ENCODE data around the gene KLHL9.

DNA sequence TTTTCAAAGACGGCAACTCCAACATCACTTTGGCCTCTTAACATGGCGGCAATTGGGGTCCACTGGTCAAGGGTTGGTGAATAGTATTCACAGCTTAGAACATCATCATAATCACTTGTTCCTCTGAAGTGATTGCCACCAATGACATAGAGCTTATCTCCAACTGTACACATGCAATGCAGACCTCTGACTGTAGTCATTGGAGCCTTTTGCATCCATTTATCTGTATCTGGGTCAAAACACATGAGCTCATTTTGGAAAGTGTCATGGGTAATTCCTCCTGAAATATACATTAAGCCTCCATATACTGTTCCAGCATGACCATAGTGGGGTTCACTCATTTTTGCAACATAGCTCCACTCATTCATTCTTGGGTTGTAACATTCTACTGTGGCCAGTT lies 2.0 kb downstream of the KLHL9 start:
- TF ChIP-seq HNRNPL (IDR thresholded peaks at IDR 0.05; ENCODE audit: low read depth, low read length) = no peak
- no peak for TF ChIP-seq KLF11 (CRISPR knock-in tag; IDR thresholded peaks at IDR 0.05)
- TF ChIP-seq, protein P1, sequence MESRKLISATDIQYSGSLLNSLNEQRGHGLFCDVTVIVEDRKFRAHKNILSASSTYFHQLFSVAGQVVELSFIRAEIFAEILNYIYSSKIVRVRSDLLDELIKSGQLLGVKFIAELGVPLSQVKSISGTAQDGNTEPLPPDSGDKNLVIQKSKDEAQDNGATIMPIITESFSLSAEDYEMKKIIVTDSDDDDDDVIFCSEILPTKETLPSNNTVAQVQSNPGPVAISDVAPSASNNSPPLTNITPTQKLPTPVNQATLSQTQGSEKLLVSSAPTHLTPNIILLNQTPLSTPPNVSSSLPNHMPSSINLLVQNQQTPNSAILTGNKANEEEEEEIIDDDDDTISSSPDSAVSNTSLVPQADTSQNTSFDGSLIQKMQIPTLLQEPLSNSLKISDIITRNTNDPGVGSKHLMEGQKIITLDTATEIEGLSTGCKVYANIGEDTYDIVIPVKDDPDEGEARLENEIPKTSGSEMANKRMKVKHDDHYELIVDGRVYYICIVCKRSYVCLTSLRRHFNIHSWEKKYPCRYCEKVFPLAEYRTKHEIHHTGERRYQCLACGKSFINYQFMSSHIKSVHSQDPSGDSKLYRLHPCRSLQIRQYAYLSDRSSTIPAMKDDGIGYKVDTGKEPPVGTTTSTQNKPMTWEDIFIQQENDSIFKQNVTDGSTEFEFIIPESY (CRISPR knock-in tag; IDR thresholded peaks at IDR 0.05) = no peak
- TF ChIP-seq RAD21 (CRISPR knock-in tag; IDR thresholded peaks at IDR 0.05) = no peak
- TF ChIP-seq CEBPB (IDR thresholded peaks at IDR 0.05; ENCODE audit: borderline replicate concordance, low read depth, low read length) = no peak

Measured in HepG2 (cell line).